ENCODE results near the gene KRTAP4-6. TPM values are rescaled to one million over a fixed set of nuclear protein-coding genes. Genes with fewer than 3 reads are reported as not detected.

KRTAP4-6 gene
- total and polyA plus RNA-seq, 8 donors = not detected

GRCh38 chr17:41178843-41179616 lies 38.7 kb upstream of the KRTAP4-6 start:
- Histone ChIP-seq H3K36me3 (no peaks in the 10 kb centered on the region), H3K4me1 (no peaks in the 10 kb centered on the region), H3K4me3 (no peak overlapping the region), H3K9me3 (no peaks in the 10 kb centered on the region), H3K27ac (no peak overlapping the region), H3K27me3 (no peaks in the 10 kb centered on the region)
- TF ChIP-seq, protein P1, sequence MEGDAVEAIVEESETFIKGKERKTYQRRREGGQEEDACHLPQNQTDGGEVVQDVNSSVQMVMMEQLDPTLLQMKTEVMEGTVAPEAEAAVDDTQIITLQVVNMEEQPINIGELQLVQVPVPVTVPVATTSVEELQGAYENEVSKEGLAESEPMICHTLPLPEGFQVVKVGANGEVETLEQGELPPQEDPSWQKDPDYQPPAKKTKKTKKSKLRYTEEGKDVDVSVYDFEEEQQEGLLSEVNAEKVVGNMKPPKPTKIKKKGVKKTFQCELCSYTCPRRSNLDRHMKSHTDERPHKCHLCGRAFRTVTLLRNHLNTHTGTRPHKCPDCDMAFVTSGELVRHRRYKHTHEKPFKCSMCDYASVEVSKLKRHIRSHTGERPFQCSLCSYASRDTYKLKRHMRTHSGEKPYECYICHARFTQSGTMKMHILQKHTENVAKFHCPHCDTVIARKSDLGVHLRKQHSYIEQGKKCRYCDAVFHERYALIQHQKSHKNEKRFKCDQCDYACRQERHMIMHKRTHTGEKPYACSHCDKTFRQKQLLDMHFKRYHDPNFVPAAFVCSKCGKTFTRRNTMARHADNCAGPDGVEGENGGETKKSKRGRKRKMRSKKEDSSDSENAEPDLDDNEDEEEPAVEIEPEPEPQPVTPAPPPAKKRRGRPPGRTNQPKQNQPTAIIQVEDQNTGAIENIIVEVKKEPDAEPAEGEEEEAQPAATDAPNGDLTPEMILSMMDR (IDR thresholded peaks at IDR 0.05) = no peak
- 69 to 92% methylated on average over 1 of the region's 1 CpG for WGBS, 2 donors
- FAIRE-seq (no peak), ATAC-seq (no peak), DNase-seq (no peak)
- intact Hi-C loops (cut with DNase I) = no loop called here

- Histone ChIP-seq H3K27ac (no peak overlapping the region), H3K36me3 (no peaks in the 10 kb centered on the region), H3K4me1 (no peaks in the 10 kb centered on the region), H3K27me3 (no peaks in the 10 kb centered on the region), H3K4me3 (no peak overlapping the region), H3K9me3 (no peaks in the 10 kb centered on the region)
- intact Hi-C loops (cut with DNase I) = no loop called here
- DNase-seq (no peak), FAIRE-seq (no peak), ATAC-seq (peak in 2 of 4 donors; percentile 21 to 38)
- 89 to 92% methylated on average over 3 of the region's 3 CpGs for whole genome bisulfite sequencing, 2 donors
- TF ChIP-seq, protein P1 (IDR thresholded peaks at IDR 0.05) = no peak
Measured at GRCh38 chr17:41178341-41178740, 38.0 kb upstream of the KRTAP4-6 start.

DNA sequence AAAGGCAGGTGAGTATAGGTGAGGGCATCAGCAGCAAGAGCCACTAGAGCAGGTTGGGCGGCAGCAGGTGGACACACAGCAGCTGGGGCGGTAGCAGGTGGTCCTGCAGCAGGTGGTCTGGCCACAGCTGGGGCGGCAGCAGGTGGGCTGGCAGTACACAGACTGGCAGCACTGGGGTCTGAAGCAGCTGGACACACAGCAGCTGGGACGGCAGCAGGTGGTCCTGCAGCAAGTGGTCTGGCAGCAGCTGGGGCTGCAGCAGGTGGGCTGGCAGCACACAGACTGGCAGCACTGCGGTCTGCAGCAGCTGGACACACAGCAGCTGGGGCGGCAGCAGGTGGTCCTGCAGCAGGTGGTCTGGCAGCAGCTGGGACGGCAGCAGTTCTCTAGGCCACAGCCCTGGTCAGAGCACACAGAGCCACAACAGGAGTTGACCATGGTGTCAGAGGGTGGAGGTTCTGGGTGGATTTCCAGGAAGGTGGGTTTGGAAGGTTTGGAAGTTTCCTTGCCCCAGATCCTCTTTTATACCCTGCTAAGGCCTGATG lies 37.5 kb upstream of the KRTAP4-6 start, which contains the start of gene KRTAP4-2:
TSS of gene KRTAP4-2 (minus strand) at position 495 of the 545 bp plus-strand sequence. CDS start at position 438, 57 bp downstream.
- H3K4me1 ChIP-seq = no peaks in the 10 kb centered on the region
- H3K36me3 ChIP-seq = no peaks in the 10 kb centered on the region
- ATAC-seq (no peak), FAIRE-seq (no peak), DNase-seq (no peak)
- intact Hi-C loops (cut with DNase I) = no loop called here
- no peak within 1 kb of the TSS for H3K27ac ChIP-seq
- no peaks in the 10 kb centered on the region for H3K9me3 ChIP-seq
- no peaks in the 10 kb centered on the region for H3K27me3 ChIP-seq
- 86 to 93% methylated on average over 7 of the region's 7 CpGs for WGBS, 2 donors
- no peak within 1 kb of the TSS for H3K4me3 ChIP-seq
- TF ChIP-seq, protein P1 (IDR thresholded peaks at IDR 0.05) = no peak

- ATAC-seq (no peak), DNase-seq (no peak), FAIRE-seq (peak; percentile 17)
- no peak overlapping the region for H3K27ac ChIP-seq
- TF ChIP-seq, protein P1 (IDR thresholded peaks at IDR 0.05) = no peak
- 61 to 65% methylated on average over 3 of the region's 3 CpGs for WGBS, 2 donors
- no peaks in the 10 kb centered on the region for H3K9me3 ChIP-seq
- H3K36me3 ChIP-seq = no peaks in the 10 kb centered on the region
- intact Hi-C loops (cut with DNase I) = no loop called here
- H3K4me3 ChIP-seq = no peak overlapping the region
- no peaks in the 10 kb centered on the region for H3K4me1 ChIP-seq
- no peaks in the 10 kb centered on the region for H3K27me3 ChIP-seq
Measured at GRCh38 chr17:41176744-41177387, 36.5 kb upstream of the KRTAP4-6 start.
